Transverse colon (tissue), 4 donors: ENCODE results near the gene SPATC1L. TPM values are rescaled to one million over a fixed set of nuclear protein-coding genes. Genes with fewer than 3 reads are reported as not detected.

ENCODE experiments used
- DNase-seq: peaks from one replicate; pipeline ENCODE4 v3.0.0-alpha.2; 2019
- H3K27ac ChIP-seq, 4 donors: fragments of 200-600 bp; sonication (generic); 2 replicates each; pipeline ENCODE4 v1.5.1; 2016 to 2018; ENCODE audit warnings: inconsistent platforms in 4 of 4
- H3K27me3 ChIP-seq: fragments of 200-600 bp; sonication (generic); 2 replicates; pipeline ENCODE4 v1.5.1; 2017; ENCODE audit warnings: inconsistent platforms
- H3K36me3 ChIP-seq, 4 donors: fragments of 200-600 bp; sonication (generic); 2 replicates each; pipeline ENCODE4 v1.5.1; 2017 to 2019; ENCODE audit warnings: inconsistent platforms in 4 of 4
- H3K4me1 ChIP-seq, 4 donors: fragments of 200-600 bp; sonication (generic); 2 replicates each; pipeline ENCODE4 v1.5.1; 2017 to 2020; ENCODE audit warnings: inconsistent platforms in 4 of 4
- H3K4me3 ChIP-seq, 4 donors: fragments of 200-600 bp; sonication (generic); 1 replicate in 1 of 4; 2 replicates in 3 of 4; pipeline versions ENCODE4 v1.5.1 to v1.6.1; 2017 to 2019; ENCODE audit warnings: inconsistent platforms in 4 of 4
- H3K9me3 ChIP-seq, 2 donors: fragments of 200-600 bp; sonication (generic); 2 replicates each; pipeline ENCODE4 v1.5.1; 2017 to 2019; ENCODE audit warnings: inconsistent platforms in 2 of 2
- CTCF ChIP-seq, 5 experiments: fragments of 200-600 bp in 3 of 5; fragments of 450-650 bp in 2 of 5; sonication (generic) in 3 of 5; IDR thresholded peaks; 1 replicate in 2 of 5; 2 replicates in 3 of 5; pipeline ENCODE4 v1.5.1; 2016 to 2017; ENCODE audit warnings: antibody characterized with exemption in 5 of 5, inconsistent platforms in 3 of 5, mild to moderate bottlenecking in 2 of 5, moderate library complexity in 1 of 5
- EP300 ChIP-seq: sonication (generic); formaldehyde crosslinking; IDR thresholded peaks from one replicate; pipeline ENCODE4 v1.6.1; 2017; ENCODE audit warnings: antibody characterized with exemption, low read depth
- POLR2A ChIP-seq: fragments of 450-650 bp; IDR thresholded peaks from one replicate; pipeline ENCODE4 v1.6.1; 2016; ENCODE audit warnings: antibody characterized with exemption, mild to moderate bottlenecking, moderate library complexity
- POLR2AphosphoS5 ChIP-seq, 3 donors: sonication (generic); formaldehyde crosslinking; IDR thresholded peaks; one replicate each; pipeline ENCODE4 v1.6.1; 2016; ENCODE audit warnings: antibody characterized with exemption in 3 of 3
- WGBS, 2 donors: methylation state at CpG; one replicate each; pipeline ENCODE4 v1.1.5; 2018; ENCODE audit warnings: low coverage in 1 of 2; 5-methylcytosine and 5-hydroxymethylcytosine counted together
- in situ Hi-C, 4 donors: fragments of 200-750 bp; cut with MboI; loops; one replicate each; pipeline versions ENCODE4 v1.15.0 to v1.15.1; 2017; ENCODE audit warnings: low sequenced_read_pairs in 3 of 4, low pct_ligation_motif_present in 1 of 4, low pct_unique_long_range_greater_than_20kb in 1 of 4
- intact Hi-C: fragments of 100-400 bp; cut with DNase I; formaldehyde crosslinking; loops from one replicate; pipeline ENCODE4 v1.15.1; 2023; ENCODE audit warnings: low total_unique reads
- total RNA-seq, 4 donors: library from RNA; depleted of rRNA; stranded (reverse); fragments of >200 nt; gene quantifications; one replicate each; pipeline ENCODE4 v1.1.0, GENCODE V29; 2016

Gene SPATC1L
- total RNA-seq, 4 donors from 2014 or later: 1.2 to 11.0 (median 8.5) TPM; not detected in 1

- in situ Hi-C loops: no loop called here
- Histone ChIP-seq H3K27me3 (no peaks in the 10 kb centered on the region), H3K27ac (no peak overlapping the region), H3K9me3 (no peaks in the 10 kb centered on the region), H3K4me1 (peaks cover 9 to 21% (median 19%) of the 10 kb centered on the region in 4 donors), H3K4me3 (no peak overlapping the region), H3K36me3 (peaks cover 0 to 6% (median 0%) of the 10 kb centered on the region in 4 donors)
- 73 to 92% methylated on average over 5 to 7 of the region's 7 CpGs for WGBS, 2 donors
- DNase-seq: no peak
- TF ChIP-seq EP300 (no peak), POLR2AphosphoS5 (IDR thresholded peaks at IDR 0.05) (no peak), CTCF (IDR thresholded peaks at IDR 0.05) (no peak), POLR2A (no peak)
- intact Hi-C loops: no loop called here
Observed at GRCh38 chr21:46223217-46223616, 39.0 kb upstream of the SPATC1L start.

- DNase-seq: no peak
- Histone ChIP-seq H3K4me1 (peaks cover 7 to 18% (median 15%) of the 10 kb centered on the region in 4 donors), H3K4me3 (no peak overlapping the region), H3K9me3 (no peaks in the 10 kb centered on the region), H3K27me3 (no peaks in the 10 kb centered on the region), H3K27ac (no peak overlapping the region), H3K36me3 (peaks cover 0 to 6% (median 0%) of the 10 kb centered on the region in 4 donors)
- in situ Hi-C loops (no loop called here), intact Hi-C loops (no loop called here)
- no peak for TF ChIP-seq CTCF (IDR thresholded peaks at IDR 0.05)
- no peak for TF ChIP-seq EP300
- TF ChIP-seq POLR2A: no peak
- TF ChIP-seq POLR2AphosphoS5 (IDR thresholded peaks at IDR 0.05): no peak
- WGBS, 2 donors: 88% methylated on average over 11 of the region's 11 CpGs; no CpG with 5 or more reads in 1 of the 2 donors
Observed at GRCh38 chr21:46222436-46223116, 38.3 kb upstream of the SPATC1L start.

GRCh38 chr21:46221664-46222435, 37.6 kb upstream of the SPATC1L start:
- intact Hi-C loops (no loop called here), in situ Hi-C loops (no loop called here)
- Histone ChIP-seq H3K36me3 (peaks cover 0 to 6% (median 0%) of the 10 kb centered on the region in 4 donors), H3K27ac (no peak overlapping the region), H3K4me1 (peaks cover 0 to 10% (median 8%) of the 10 kb centered on the region in 4 donors), H3K9me3 (no peaks in the 10 kb centered on the region), H3K27me3 (no peaks in the 10 kb centered on the region), H3K4me3 (no peak overlapping the region)
- no peak for DNase-seq
- no peak for TF ChIP-seq POLR2A
- TF ChIP-seq CTCF (IDR thresholded peaks at IDR 0.05): no peak
- no peak for TF ChIP-seq POLR2AphosphoS5 (IDR thresholded peaks at IDR 0.05)
- no peak for TF ChIP-seq EP300
- WGBS, 2 donors: 80 to 92% methylated on average over 7 to 16 of the region's 16 CpGs

GRCh38 chr21:46220847-46221246, 36.6 kb upstream of the SPATC1L start:
- in situ Hi-C loops: no loop called here
- H3K9me3 ChIP-seq: no peaks in the 10 kb centered on the region
- peaks cover 0 to 6% (median 0%) of the 10 kb centered on the region in 4 donors for H3K36me3 ChIP-seq
- H3K4me1 ChIP-seq: peaks cover 0 to under 1% (median 0%) of the 10 kb centered on the region in 4 donors
- no peak overlapping the region for H3K4me3 ChIP-seq
- WGBS, 2 donors: 92% methylated on average over 2 to 8 of the region's 8 CpGs
- no peak for TF ChIP-seq POLR2AphosphoS5 (IDR thresholded peaks at IDR 0.05)
- no peak for TF ChIP-seq EP300
- TF ChIP-seq POLR2A: no peak
- no peak for TF ChIP-seq CTCF (IDR thresholded peaks at IDR 0.05)
- no peak overlapping the region for H3K27ac ChIP-seq
- H3K27me3 ChIP-seq: no peaks in the 10 kb centered on the region
- intact Hi-C loops: no loop called here
- DNase-seq: no peak
